NCI-H82 treated with DMSO at 0.1 percent for 48 hours (cell line): ENCODE results near the gene PTPRO.
A peak's percentile ranks its signal among the peaks of the same experiment; 100 is the strongest.

Experiments used
- DNase-seq: peaks from one replicate; lab custom pipeline; 2025; ENCODE audit not compliant: unreplicated experiment; lab: John Stamatoyannopoulos, UW

PTPRO gene

GRCh38 chr12:15322164-15323061 is at the start of gene PTPRO:
TSS of gene PTPRO (plus strand) at chr12:15322508.
- DNase-seq: peak; percentile 17

- no peak for DNase-seq
These were observed 48.4 kb upstream of the PTPRO start for GRCh38 chr12:15273896-15274295.

GRCh38 chr12:15274561-15274967 is 47.7 kb upstream of the PTPRO start:
- no peak for DNase-seq

GRCh38 chr12:15276088-15276698 is 46.1 kb upstream of the PTPRO start:
- DNase-seq: peak; percentile 21

GRCh38 chr12:15278816-15279658 is 43.3 kb upstream of the PTPRO start:
- DNase-seq: no peak

- DNase-seq: no peak
These were observed 41.4 kb upstream of the PTPRO start for GRCh38 chr12:15280930-15281329.

- DNase-seq: no peak
These were observed 33.1 kb upstream of the PTPRO start for GRCh38 chr12:15289192-15289591.

GRCh38 chr12:15293731-15294130 is 28.6 kb upstream of the PTPRO start:
- DNase-seq: no peak

- DNase-seq: no peak
These were observed 22.4 kb upstream of the PTPRO start for GRCh38 chr12:15299947-15300346.

GRCh38 chr12:15304296-15304695 is 18.0 kb upstream of the PTPRO start:
- DNase-seq: no peak

- DNase-seq: no peak
These were observed 15.7 kb upstream of the PTPRO start for GRCh38 chr12:15306605-15307004.

- no peak for DNase-seq
These were observed 15.2 kb upstream of the PTPRO start for GRCh38 chr12:15307079-15307478.

GRCh38 chr12:15318841-15319240 is 3.5 kb upstream of the PTPRO start:
- no peak for DNase-seq

- no peak for DNase-seq
These were observed 1.4 kb upstream of the PTPRO start for GRCh38 chr12:15320881-15321280.

- DNase-seq: no peak
These were observed 1.2 kb downstream of the PTPRO start for GRCh38 chr12:15323480-15323879.

- no peak for DNase-seq
These were observed 7.6 kb downstream of the PTPRO start for GRCh38 chr12:15329891-15330290.

GRCh38 chr12:15334225-15334624 is 11.9 kb downstream of the PTPRO start:
- no peak for DNase-seq

GRCh38 chr12:15335959-15336358 is 13.7 kb downstream of the PTPRO start:
- no peak for DNase-seq

GRCh38 chr12:15336768-15337553 is 14.7 kb downstream of the PTPRO start:
- no peak for DNase-seq

- no peak for DNase-seq
These were observed 19.1 kb downstream of the PTPRO start for GRCh38 chr12:15341371-15341770.

- no peak for DNase-seq
These were observed 22.3 kb downstream of the PTPRO start for GRCh38 chr12:15344561-15344960.
